CD4-positive, alpha-beta T cell treated with Interferon alpha-2 for 1 hour (primary cell): ENCODE data around the gene TIFAB.
A peak's percentile ranks its signal among the peaks of the same experiment; 100 is the strongest.

Experiments used
- DNase-seq, 2 donors: peaks; one replicate each; pipeline ENCODE4 v3.0.0-alpha.2; 2020 to 2022

TIFAB gene

DNA sequence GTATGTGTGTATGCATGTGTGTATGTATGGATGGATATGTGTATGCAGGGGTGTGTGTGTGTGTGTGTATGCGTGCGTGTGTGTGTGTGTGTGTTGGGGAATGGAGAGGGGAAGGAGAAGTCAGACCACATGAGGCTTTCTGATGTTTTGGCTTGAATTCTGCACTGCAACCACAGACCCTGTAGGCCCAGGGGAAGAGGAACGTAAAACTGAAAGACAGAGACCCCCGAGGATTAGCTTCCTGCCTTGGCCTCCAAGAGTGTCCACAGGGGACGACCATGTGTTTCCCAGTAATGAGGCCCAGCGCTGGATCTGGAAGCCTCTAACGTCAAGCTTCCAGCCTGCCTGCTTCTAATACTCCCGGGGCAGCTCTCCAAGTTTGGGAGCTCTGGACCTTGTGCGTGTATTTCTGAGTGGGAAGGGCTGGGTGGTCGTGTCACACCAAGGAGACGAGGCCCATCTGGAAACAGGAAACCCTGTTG lies 10.8 kb downstream of the TIFAB start:
- no peak for DNase-seq

DNA sequence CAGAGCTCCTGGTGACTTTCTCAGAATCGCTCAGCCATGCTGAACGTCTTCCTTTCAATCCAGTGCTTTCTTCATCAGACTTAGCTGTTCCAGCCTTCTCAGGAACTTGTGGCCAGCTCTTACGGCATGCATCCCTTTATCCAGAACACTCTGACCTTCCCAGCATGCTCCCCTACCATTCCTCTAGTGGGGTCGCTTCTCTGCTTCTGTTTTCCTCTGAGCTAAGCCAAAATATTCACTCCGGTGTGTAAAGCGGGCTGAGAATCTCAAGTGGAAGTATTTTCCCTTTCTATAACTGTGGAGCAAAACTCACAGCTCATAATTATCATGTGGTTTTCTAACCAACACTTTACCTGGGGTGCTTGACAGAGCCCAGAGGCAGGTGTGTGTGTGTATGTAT lies 11.2 kb downstream of the TIFAB start:
- DNase-seq, result no peak

DNA sequence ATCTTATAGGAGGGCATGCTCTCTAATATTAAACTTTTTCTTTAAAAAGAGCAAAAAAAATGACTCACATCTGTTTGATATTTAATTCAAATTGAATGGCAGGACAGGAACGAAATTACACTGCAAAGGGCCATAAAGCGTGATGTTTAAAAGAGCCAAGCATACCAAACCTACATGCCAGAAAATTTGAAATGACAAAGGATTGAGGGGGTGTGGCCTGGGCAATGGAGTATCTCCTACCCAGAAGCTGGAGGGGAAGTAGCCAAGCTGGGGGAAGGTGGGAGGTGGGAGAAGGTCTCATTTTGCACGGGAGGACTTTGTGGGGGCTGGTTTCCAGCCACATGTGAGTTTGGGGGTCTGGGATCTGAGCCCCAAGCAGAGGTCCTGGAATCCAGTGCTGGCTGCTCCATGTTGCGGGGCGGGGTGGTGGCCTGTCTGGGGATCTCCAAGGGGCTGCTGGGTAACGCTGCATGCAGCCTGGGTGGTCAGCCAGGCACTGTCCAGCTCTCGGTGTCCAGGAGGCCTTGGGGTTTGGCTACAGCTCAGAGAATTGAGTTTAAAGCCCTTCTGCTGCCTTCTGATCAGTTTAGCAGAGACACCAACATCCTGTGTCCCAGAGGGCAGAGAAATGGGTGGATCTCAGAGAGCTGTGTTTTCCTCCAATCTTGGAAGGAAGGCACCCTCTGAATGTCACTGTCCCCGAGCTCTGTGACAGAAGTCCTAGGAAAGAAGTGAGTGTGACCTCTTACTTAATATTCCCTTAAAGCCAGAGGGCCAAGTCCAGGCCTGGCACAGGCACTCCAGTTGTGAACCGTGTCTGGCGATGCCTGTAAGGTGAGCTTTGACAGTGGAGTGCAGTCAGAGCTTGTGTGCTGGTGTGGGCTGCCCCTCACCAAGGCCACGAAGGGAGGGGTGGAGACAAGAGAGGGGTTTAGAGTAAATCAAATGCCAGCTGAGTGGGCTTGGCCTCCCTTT lies 12.6 kb downstream of the TIFAB start:
- DNase-seq, result no peak

DNA sequence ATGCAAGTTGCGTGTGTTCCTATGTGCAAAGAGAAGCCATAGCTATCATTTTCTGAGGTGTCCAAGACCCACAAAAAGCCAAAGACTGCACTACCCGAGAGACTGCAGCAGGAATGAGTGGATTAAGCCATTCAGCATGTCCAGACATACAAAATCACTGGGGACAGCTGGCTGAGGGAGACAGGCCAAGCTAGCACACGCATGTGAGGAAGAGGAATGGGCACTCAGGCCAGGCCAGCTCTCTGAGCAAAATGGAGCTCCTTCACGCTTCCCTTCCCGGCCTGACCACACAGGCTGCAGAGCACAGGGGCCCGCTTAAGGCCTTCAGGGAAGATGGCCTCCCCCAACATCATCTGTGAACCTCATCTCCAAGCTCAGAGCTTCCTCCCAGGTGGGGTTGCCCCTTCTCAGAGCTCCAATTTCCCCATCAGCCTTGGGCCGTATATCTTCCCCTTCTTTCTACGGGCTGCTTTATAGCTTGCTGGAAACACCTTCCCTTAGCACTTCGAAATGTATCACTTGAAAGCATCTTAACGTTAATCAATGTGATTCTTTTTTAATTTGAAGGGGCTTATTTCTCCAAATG lies 13.4 kb downstream of the TIFAB start:
- no peak for DNase-seq

DNA sequence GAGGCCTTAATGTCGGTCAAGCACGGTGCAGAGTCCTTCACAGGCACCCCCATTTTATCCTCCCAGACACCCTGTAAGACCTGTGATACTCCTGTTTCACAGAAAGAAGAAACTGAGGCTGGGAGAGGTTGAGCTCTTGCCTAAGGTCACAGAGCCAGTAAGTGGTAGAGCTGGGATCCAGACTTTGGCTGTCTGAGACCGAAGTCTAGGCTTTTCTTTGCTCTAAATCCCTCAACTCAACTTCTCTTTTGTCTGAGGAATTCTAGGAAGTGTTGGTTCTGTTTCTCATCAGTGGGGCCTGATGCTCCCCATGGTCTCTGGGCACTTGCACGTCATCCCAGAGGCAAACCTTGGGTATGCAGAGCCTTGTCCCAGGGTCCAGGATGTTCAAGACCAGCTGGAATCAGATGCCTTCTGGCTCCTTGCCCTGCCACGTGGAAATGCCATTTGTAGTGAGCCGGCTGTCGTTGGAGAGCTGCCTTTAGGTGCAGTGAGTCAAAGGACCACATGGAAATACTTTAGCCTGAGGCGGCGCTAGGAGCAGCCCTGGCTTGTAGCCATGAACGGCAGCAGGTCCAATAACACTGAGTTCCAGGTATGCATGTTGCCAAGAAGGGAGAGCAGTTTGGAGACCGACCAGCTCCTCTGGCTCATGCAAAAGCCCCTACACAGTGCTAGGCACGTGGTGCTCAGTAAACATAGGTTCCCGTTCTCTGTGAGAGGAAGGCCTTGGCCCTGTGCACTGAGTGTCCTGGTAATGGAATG lies 14.2 kb downstream of the TIFAB start:
- DNase-seq, result no peak

DNA sequence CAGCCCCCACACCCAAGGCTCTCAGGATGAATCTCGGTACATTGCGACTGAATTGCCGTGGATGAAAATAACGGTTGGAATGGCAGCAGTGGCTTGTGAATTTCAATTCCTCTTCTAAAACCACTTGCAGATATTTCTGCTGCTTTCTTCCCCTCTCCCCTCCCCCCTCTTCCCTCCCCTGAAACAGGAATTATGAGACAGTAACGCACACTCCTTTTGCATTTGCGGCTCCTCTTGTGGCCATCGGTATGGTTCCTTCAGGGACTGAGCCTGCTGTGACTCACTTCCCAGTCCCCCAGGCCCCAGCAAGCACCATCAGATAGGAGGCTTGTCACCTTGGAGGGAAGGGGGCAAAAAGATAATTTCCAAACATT lies 14.7 kb downstream of the TIFAB start:
- peak in 1 of 2 donors; percentile 54 for DNase-seq

DNA sequence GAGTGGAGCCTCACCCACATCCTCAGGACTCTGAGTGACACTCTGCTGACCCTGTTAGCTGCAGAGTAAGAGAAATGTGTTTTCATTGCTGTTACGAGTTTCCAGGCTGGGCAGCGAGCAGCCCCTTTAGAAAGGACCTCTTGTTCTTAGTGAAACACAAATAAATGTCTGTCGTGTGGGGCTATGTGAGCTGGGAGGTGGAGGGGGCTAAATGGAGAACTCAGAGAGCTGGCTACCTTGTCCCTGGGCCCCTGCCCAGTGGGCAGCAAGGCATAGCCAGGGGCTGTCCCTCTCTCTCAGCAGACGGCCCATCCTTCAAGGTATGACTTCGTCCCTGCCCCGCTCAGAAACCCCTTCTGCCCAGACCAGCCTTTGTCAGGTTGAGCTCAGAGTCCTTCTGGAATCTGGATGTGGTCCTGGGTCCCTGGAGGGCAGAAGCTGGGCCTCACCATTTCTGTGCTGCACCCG lies 15.2 kb downstream of the TIFAB start:
- DNase-seq, result no peak

DNA sequence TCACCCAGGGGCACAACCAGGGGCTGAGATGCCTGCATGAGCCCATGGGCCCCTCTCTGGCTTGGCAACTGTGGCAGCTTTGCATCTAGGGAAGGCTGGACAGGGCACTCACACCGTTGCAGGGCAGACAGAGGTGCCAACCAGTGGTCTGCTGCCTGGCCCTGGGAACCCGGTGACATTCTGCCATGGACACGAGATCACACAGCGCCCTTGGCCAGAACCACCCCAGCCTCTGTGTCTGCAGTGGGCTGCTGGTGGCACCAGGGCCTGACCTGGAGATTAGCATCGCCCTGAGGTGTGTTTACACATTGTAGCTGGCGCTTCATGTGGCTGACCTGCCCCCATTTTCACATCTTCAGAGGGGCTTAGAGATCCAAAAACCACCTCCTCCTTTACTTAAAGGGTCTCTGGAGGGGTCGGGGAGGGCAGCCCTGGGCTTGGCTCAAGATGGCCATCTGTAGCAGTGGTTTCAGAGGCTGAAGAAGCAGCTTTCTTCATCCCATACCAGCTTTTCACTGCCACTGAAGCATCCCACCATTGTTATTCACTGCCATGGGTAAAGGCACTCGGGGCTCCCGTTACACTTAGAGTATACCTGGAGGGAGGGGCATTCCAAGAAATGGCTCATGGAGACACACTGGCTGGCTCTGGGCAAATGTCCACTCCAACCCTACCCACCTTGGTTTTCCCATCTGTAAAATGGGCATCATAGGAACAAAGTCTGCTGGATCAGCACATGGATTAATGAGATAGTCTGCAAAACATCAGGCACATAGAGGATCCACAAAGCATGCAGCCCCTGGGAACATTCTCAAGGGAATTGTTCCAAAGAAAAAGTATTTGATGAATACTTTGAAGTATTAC lies 16.5 kb downstream of the TIFAB start:
- DNase-seq, result no peak

DNA sequence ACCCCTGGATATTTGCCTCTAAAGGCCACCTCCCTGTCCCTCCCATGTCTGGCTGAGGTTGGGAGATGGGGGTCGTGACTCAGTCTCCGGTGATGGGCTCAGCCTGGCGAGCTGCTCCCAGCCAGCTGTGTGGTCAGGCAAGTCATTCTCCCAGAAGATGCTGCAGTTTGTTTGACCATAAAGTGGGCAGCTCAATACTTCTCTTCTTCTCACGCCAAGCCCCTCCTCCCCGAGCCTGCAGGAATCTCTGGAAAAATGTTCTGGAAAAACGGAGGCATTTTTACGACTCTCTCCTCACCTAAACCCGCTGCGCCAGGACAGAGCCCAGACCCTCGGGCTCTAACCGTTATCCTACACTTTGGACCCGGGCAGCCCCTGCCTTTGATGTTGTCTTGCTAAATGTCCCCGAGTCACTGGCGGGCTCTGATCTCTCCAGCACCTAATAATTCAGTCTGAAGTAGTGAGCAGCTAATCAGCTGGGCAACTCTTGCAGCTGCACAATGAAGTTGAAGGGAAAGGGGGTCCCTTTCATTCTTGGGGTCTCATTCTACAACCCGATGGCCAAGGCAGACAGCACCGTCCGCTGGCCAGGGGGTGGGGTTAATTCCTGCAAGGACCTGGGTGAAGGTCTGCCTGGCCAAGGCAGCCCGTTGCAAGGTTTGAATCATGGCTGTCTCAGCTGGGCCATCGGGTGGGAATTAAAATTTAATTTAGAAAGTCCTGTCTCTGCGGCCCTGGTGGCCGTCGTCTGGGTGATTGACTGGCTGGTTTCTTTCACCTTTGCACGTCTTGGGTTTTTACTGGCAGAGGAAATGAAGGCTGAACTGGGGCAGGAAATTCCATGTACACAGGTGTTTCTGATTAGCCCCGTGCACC lies 17.3 kb downstream of the TIFAB start:
- no peak for DNase-seq

DNA sequence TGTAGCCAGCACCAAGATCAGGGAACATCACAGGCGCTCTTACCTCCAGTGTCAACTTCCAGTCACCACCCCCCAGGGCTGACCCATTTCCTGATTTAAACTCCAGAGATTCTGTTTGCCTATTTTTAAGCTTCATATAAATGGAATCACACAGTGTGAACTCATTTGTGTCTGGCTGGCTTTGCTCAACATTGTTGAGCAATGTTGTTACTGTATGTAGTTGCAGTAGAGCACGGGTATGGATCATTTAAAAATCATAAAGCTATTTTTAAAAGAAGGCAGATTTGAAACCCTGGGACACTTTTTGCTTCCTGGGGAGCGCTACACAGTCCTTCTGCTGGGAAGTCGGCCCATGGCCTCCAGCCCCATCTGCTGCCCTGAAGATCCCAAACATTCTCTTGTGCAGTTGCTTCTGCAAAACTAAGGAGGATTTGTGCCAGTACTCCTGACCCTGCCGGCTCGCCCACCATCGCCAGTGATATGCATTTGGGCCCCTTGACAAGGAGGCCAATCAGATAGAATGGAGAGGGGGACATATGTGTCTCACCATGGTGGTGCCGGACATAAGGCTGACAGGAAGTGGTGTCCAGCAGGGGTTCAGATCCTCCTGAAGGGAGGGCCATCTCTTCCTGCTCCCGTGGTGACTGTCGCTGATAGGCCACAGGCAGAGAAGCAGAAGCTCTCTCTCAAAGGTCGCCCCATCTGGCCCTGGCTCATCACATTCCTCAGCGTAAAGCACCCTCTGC lies 18.3 kb downstream of the TIFAB start:
- peak in 1 of 2 donors; percentile 21 for DNase-seq

DNA sequence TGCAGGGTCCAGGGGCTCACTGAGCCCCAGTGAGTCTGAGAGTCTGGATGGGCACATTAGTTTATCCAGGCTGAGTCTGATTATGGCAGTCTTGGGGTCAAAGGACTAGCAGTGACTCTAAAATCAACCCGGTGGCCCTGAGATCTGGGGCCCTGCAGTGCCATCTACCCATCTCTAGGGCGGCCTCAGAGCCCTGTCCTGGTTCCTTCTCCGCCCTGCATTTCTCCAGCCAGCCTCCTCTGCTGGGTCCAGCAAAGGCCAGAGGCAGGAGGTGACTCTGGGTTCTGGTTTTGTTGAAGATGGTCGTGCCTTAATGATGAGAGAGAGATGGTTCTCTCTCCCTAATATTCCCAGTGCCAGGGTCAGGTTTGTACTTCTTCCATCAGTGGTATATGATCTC lies 20.0 kb downstream of the TIFAB start:
- DNase-seq, result no peak

DNA sequence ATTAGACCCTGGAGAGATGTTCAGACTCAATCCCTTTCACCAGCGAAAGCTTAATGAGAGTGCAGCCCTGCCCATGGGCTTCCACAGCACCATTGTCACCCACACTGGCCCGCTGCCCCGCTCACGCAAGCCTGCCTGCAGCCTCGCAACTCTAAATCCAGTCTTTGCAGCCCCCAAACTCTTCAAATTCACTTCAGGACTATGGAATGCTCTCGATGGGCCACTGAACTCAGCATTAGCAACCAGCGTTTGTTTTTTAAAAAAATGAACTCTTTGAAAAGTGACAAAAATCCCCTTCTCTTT lies 22.1 kb downstream of the TIFAB start:
- no peak for DNase-seq

DNA sequence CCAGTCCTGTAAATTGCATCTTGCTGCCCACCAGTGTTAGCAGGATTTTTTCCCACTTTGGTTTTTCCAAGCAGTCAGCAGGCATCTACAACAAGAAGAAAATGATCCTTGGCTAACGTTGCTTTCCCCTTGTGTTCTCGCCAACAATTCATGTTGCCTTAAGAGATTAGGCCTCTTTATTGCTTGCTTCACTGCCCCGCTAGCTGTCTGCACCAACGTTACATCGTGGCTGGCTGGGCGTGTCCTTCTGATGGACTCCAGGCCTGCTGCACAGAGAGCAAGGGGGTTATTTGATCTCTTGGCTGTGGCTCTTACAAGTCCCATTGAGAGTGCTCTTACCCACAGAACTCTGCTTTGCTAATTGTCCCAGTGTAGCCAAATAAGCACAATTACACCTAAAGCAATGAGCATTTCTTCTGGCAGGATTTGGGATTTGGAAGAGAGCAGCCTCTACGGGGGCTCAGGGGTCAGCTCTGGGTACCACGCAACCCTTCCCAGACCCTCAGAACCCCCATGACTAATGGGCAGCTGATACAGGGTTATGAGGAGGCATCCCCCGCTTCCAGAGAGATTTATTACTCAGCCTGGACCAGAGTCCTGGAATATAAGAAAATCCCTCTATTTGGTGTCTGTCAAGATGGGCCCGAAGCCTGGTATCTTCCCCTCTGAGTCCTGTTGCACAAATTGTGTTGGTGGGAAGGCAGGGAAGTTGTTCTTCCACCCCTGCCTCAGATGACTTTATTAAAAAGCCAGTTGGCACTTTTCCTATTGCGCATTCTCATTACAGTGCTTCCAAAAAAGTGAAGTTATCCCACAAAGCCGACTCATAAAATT lies 22.6 kb downstream of the TIFAB start:
- no peak for DNase-seq

DNA sequence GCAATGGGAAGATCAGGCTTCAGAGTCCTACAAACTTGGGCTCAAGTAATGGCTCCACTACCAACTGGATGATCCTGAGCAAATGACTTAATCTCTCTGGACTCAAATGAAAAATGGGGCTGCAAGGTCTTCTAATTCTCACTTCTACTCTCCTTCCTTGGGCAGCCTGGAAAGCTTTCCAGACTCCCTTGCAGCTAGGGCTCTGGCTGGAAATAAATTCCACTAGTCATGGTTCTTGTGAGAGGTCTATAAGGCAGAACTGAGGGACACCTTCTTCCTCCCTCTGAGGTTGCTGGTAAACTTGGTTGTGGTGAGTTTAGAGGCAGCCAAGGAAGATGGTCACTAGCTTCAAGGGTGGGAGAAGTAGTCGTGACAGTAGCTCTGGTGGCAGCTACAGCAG lies 23.6 kb downstream of the TIFAB start:
- DNase-seq, result no peak

DNA sequence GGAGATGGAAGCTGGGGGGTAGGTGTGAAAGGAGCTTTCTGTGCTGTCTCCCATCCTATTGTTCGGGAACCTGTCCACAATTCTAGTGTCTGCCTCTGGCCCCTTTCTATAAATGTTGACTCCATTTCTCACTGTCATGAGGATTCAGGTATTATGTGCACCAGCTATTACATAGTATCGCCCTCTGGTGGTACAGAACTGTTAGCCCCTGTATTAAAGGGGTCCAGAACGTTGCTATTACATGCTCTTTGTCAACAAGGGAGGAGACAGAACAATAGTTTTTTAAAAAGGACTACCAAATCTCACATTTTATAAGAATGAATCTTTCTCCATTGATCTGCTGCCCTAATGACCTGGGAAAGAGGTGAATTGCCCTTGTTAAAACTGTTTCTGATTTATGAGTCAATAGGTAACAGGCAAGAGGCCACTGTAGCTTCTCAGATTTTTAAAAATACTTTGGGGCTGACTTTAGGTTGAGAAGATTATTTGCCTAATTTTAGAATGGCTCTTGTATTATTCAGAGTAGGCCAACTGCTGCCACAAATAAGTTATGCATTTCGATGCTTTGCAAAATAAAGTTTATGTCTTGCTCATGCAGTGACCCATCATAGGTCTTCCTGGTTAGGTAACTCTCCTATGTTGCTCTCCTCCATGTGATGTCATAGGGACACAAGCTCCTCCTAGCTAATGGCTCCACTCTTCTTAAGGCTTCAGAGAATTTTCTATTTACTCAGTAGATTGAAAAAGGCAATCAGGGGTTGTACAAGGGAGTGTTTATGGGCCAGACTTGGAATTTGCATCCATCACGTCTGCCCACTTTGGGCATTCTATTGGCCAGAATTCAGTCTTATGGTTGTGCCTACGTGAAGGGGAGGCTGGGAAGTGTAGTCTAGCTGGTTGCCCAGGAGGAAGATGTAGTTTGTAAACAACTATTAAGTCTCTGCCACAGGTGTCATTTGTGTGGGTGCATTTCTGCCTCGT lies 25.8 kb downstream of the TIFAB start:
- DNase-seq, result peak; percentile 24 to 59

DNA sequence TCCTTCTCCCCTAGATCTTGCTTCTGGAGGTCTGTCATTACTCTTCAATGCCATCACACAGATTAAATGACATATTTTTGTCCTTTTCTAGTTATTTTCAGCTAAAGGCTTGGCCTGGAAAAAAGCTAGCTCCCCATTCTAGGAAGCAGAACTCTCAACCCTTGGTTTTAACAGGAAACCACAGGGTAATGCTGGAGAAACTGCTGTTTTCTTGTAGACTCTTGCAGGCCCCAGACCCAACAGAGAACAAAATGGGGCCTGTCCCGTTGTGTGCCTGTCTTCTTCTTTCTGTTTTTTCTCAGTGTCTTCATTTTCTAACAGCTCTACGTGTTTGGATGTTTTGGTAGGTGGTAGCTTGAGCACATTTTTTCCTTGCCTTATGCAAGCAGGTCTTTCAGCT lies 26.5 kb downstream of the TIFAB start:
- no peak for DNase-seq

DNA sequence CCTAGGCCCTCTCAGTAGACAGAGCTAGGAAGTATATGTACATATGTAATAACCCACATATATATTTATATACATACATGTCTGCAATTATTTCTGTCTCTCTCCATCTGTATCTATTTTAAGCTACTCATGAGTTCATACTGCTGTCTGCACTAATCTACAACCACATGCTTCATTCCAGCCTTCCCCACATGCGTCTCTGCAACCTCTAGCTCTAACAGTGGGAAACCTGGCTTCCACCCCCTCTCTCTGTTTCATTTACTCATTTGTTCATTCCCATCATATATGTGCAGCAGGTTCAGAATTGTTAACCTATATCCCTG lies 28.3 kb downstream of the TIFAB start:
- no peak for DNase-seq

DNA sequence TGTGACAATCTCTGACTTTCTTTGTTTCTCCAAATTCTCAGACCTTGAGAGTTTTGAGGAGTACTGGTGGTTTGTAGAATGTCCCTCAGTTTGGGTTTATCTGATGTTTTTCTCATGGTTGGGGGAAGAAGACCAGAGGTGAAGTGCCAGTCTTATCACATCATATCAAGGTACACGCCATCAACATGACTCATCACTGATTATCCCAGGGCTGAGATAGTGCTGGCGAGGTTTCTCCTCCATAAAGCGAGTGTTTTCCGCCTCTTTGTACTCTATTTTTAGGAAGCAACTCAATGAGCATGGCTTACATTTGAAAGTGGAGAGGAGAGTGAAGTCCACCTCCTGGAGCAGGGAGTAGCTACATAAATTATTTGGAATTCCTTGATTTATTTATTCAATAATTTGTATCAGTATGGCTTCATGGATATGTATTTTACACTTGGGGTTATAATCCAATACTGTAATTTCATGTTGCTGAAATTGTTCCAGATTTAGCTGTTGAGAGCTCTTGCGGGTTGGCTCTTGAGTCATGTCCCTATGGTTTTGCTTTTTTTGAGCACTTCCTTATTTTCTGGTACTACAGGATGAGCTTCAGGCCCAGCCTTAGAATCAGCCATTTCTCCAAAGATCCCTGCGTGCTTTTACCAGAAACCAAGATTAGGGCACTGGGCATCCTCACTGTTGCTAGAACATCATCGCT lies 28.9 kb downstream of the TIFAB start:
- no peak for DNase-seq
